HUES48 (cell line): ENCODE measurements around the gene RNF103.
A peak's percentile ranks its signal among the peaks of the same experiment; 100 is the strongest.

Source experiments
- H3K27ac ChIP-seq: one replicate; pipeline ENCODE4 v1.7.0; 2013; ENCODE audit warnings: low read depth, low read length, inconsistent platforms
- H3K27me3 ChIP-seq: 2 replicates; pipeline ENCODE4 v1.6.1; 2013; ENCODE audit warnings: mild to moderate bottlenecking, low read length; ENCODE audit not compliant: control insufficient read depth, insufficient read depth
- H3K36me3 ChIP-seq: 2 replicates; pipeline ENCODE4 v1.6.1; 2013; ENCODE audit warnings: low read length; ENCODE audit not compliant: control insufficient read depth, insufficient read depth
- H3K4me1 ChIP-seq: 2 replicates; pipeline ENCODE4 v1.6.1; 2013; ENCODE audit warnings: mild to moderate bottlenecking, low read length; ENCODE audit not compliant: control insufficient read depth, insufficient read depth
- H3K4me3 ChIP-seq: 2 replicates; pipeline ENCODE4 v1.5.1; 2013; ENCODE audit warnings: mild to moderate bottlenecking, low read depth, low read length
- H3K9ac ChIP-seq: 2 replicates; pipeline ENCODE4 v1.6.1; 2013; ENCODE audit warnings: mild to moderate bottlenecking, low read depth, low read length, moderate library complexity
- H3K9me3 ChIP-seq: 2 replicates; pipeline ENCODE4 v1.6.1; 2013; ENCODE audit warnings: low read length; ENCODE audit not compliant: control insufficient read depth, insufficient read depth

Gene RNF103

GRCh38 chr2:86566158-86566820 is 57.4 kb downstream of the RNF103 start:
- Histone ChIP-seq H3K9ac (no peak overlapping the region), H3K9me3 (peaks cover 5% of the 10 kb centered on the region; the same call in 1 of the 2 replicates), H3K27ac (no peak overlapping the region), H3K4me3 (no peak overlapping the region), H3K27me3 (peaks cover 7% of the 10 kb centered on the region; the same call in 1 of the 2 replicates), H3K4me1 (0 out of 2 replicates have a peak, but pooled peaks cover 6% of the 10 kb centered on the region), H3K36me3 (no peaks in the 10 kb centered on the region)

DNA sequence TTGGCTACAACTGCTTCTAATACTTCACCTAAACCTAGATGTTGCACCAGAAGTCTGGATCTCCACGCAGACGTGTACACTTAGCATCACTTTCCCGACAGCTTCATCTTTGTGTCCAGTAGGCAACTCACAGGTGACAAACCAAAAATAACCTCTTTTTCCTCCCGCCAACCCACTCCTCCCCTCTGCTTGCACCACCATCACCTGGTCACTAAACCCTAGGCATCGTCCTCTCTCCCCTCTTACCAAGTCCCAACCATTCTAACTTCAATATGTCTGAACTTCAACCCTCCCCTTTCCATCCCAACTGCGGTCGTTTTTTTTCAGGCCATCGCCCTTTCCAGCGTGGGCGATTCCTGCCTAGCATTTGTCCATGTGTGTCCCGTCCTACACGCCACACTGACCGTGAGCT is 60.0 kb downstream of the RNF103 start:
- H3K9me3 ChIP-seq, result peaks cover 5% of the 10 kb centered on the region; the same call in 1 of the 2 replicates
- peaks cover 7% of the 10 kb centered on the region; the same call in 1 of the 2 replicates for H3K27me3 ChIP-seq
- peak overlapping the region; percentile 99 for H3K27ac ChIP-seq
- peak overlapping the region; percentile 87 for H3K4me3 ChIP-seq
- no peaks in the 10 kb centered on the region for H3K36me3 ChIP-seq
- 0 out of 2 replicates have a peak, but pooled peaks cover 6% of the 10 kb centered on the region for H3K4me1 ChIP-seq
- peak overlapping the region; percentile 98; the same call in 1 of the 2 replicates for H3K9ac ChIP-seq

GRCh38 chr2:86562922-86563649 is 60.6 kb downstream of the RNF103 start, which contains the start of gene CHMP3:
TSS of gene CHMP3 (minus strand) at chr2:86563443. CDS start at chr2:86563348, 95 bp downstream.
- Histone ChIP-seq H3K27me3 (peaks cover 7% of the 10 kb centered on the region; the same call in 1 of the 2 replicates), H3K36me3 (no peaks in the 10 kb centered on the region), H3K9me3 (peaks cover 5% of the 10 kb centered on the region; the same call in 1 of the 2 replicates), H3K27ac (peak within 1 kb of the TSS; percentile 99), H3K9ac (peak within 1 kb of the TSS; percentile 98), H3K4me1 (0 out of 2 replicates have a peak, but pooled peaks cover 6% of the 10 kb centered on the region), H3K4me3 (peak within 1 kb of the TSS; percentile 87)

DNA sequence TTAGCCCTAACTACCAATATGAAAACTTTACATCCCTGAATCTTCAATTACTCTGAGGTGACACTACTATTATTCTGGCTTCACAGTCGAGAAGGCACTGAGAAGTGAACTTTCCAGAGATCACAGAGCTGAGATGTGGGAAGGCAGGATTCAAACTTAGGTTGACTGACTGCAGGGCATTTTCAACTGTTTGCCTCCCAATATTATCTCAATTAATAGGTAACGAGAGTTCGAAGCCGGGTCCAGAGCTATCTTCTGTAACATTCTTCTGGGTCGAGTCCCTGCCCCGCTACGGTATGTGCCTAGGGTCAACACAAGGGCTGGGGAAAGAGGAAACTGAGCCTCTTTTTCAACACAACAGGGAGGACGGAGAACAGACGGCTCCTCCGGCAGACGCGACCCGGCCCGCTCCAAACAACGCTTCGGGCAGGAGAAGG is 61.2 kb downstream of the RNF103 start:
- H3K27me3 ChIP-seq, result peaks cover 7% of the 10 kb centered on the region; the same call in 1 of the 2 replicates
- H3K36me3 ChIP-seq, result no peaks in the 10 kb centered on the region
- H3K4me1 ChIP-seq, result 0 out of 2 replicates have a peak, but pooled peaks cover 6% of the 10 kb centered on the region
- H3K9me3 ChIP-seq, result peaks cover 5% of the 10 kb centered on the region; the same call in 1 of the 2 replicates
- H3K4me3 ChIP-seq, result peak overlapping the region; percentile 87
- peak overlapping the region; percentile 98 for H3K9ac ChIP-seq
- H3K27ac ChIP-seq, result peak overlapping the region; percentile 99

DNA sequence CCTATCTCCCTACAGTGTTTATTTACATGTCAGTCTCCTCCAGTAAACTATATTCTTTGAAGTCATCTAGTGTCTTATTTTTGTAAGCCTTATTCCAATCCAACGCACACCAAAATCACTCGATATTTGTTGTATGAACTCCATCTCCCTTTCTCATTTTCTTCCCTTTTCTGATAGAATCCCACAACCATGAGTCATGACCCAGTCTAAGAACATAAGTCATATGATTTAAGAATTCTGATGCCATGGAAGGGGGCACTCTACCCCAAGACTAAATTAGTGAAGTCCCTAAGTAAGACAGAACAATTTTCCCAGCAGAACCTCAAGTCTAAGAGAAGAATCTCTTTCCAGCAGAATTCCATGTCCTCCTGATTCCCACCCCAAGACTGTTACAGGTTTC is 65.8 kb downstream of the RNF103 start:
- Histone ChIP-seq H3K4me3 (no peak overlapping the region), H3K36me3 (peaks cover 3% of the 10 kb centered on the region; the same call in 1 of the 2 replicates), H3K27me3 (no peaks in the 10 kb centered on the region), H3K4me1 (0 out of 2 replicates have a peak, but pooled peaks cover 6% of the 10 kb centered on the region), H3K9me3 (peaks cover 6% of the 10 kb centered on the region; the same call in 1 of the 2 replicates), H3K27ac (no peak overlapping the region), H3K9ac (no peak overlapping the region)

- Histone ChIP-seq H3K4me1 (no peaks in the 10 kb centered on the region), H3K36me3 (peaks cover 3% of the 10 kb centered on the region; the same call in 1 of the 2 replicates), H3K27ac (no peak overlapping the region), H3K9me3 (peaks cover 18% of the 10 kb centered on the region), H3K4me3 (no peak overlapping the region), H3K27me3 (no peaks in the 10 kb centered on the region), H3K9ac (no peak overlapping the region)
These were observed 67.2 kb downstream of the RNF103 start for GRCh38 chr2:86556508-86556907.
